HEK293 (cell line): ENCODE results near the gene ZNF541.

ENCODE experiments used
- CTCF ChIA-PET: fragments of 350-600 bp; formaldehyde crosslinking; extraction: SDS; loops from one replicate; lab custom pipeline; 2021; ENCODE audit warnings: antibody characterized with exemption; lab: Yijun Ruan, JAX
- POLR2A ChIA-PET: fragments of 300-600 bp; formaldehyde crosslinking; extraction: SDS; loops from one replicate; lab custom pipeline; 2020; ENCODE audit warnings: antibody characterized with exemption, inconsistent platforms; lab: Yijun Ruan, JAX
- H3K27ac ChIP-seq: fragments of 200-500 bp; sonication (Bioruptor generic); 2 replicates; pipeline ENCODE4 v1.5.1; 2014; ENCODE audit warnings: low read depth, low read length, control low read depth, inconsistent platforms; ENCODE audit errors: extremely low read depth
- H3K36me3 ChIP-seq, 2 experiments: fragments of 200-500 bp in 1 of 2; sonication (Bioruptor generic) in 1 of 2; 1 replicate in 1 of 2; 2 replicates in 1 of 2; pipeline ENCODE4 v1.5.1; 2014 to 2017; ENCODE audit warnings: inconsistent platforms in 2 of 2, low read length in 2 of 2; ENCODE audit not compliant: control insufficient read depth in 2 of 2, insufficient read depth in 1 of 2
- H3K4me1 ChIP-seq: fragments of 200-500 bp; sonication (Bioruptor generic); 2 replicates; pipeline ENCODE4 v1.5.1; 2014; ENCODE audit warnings: mild to moderate bottlenecking, low read length, inconsistent platforms; ENCODE audit not compliant: control insufficient read depth, insufficient read depth
- H3K4me3 ChIP-seq: 2 replicates; pipeline ENCODE4 v1.5.1; 2011; ENCODE audit warnings: low read depth, mild to moderate bottlenecking, control low read depth, low read length, moderate library complexity
- H3K9me3 ChIP-seq: fragments of 200-500 bp; sonication (Bioruptor generic); 2 replicates; pipeline ENCODE4 v1.5.1; 2014; ENCODE audit warnings: low read depth, low read length, inconsistent platforms; ENCODE audit not compliant: control insufficient read depth, insufficient read depth
- BCL11B ChIP-seq: fragments of 450-650 bp; formaldehyde crosslinking; IDR thresholded peaks from 2 replicates; pipeline ENCODE4 v1.5.1; 2016; ENCODE audit warnings: low read depth, missing biosample characterization, missing genetic modification characterization
- KLF1 ChIP-seq: fragments of 450-650 bp; formaldehyde crosslinking; IDR thresholded peaks from 2 replicates; pipeline ENCODE4 v1.5.1; 2016; ENCODE audit warnings: missing biosample characterization, missing genetic modification characterization
- MYNN ChIP-seq: fragments of 450-650 bp; formaldehyde crosslinking; IDR thresholded peaks from 2 replicates; pipeline ENCODE4 v1.5.1; 2016; ENCODE audit warnings: missing biosample characterization, missing genetic modification characterization, borderline replicate concordance
- MZF1 ChIP-seq: fragments of 450-650 bp; formaldehyde crosslinking; IDR thresholded peaks from 2 replicates; pipeline ENCODE4 v1.5.1; 2017; ENCODE audit warnings: missing biosample characterization, missing genetic modification characterization, borderline replicate concordance
- PRDM4 ChIP-seq: fragments of 450-650 bp; formaldehyde crosslinking; IDR thresholded peaks from 2 replicates; pipeline ENCODE4 v1.5.1; 2017; ENCODE audit warnings: missing biosample characterization, missing genetic modification characterization
- SP3 ChIP-seq: fragments of 450-650 bp; formaldehyde crosslinking; IDR thresholded peaks from 2 replicates; pipeline ENCODE4 v1.5.1; 2016; ENCODE audit warnings: missing biosample characterization, missing genetic modification characterization
- WT1 ChIP-seq: fragments of 450-650 bp; formaldehyde crosslinking; IDR thresholded peaks from 2 replicates; pipeline ENCODE4 v1.5.1; 2016; ENCODE audit warnings: missing biosample characterization, missing genetic modification characterization
- ZBTB17 ChIP-seq: fragments of 450-650 bp; formaldehyde crosslinking; IDR thresholded peaks from 2 replicates; pipeline ENCODE4 v1.5.1; 2016; ENCODE audit warnings: missing biosample characterization, missing genetic modification characterization
- ZNF155 ChIP-seq: fragments of 450-650 bp; formaldehyde crosslinking; IDR thresholded peaks from 2 replicates; pipeline ENCODE4 v1.5.1; 2016; ENCODE audit warnings: missing biosample characterization, missing genetic modification characterization
- ZNF239 ChIP-seq: fragments of 450-650 bp; formaldehyde crosslinking; IDR thresholded peaks from 2 replicates; pipeline ENCODE4 v1.5.1; 2016; ENCODE audit warnings: missing biosample characterization, missing genetic modification characterization
- ZNF266 ChIP-seq: fragments of 450-650 bp; formaldehyde crosslinking; IDR thresholded peaks from 2 replicates; pipeline ENCODE4 v1.5.1; 2016; ENCODE audit warnings: missing biosample characterization, missing genetic modification characterization, low read depth
- ZNF341 ChIP-seq: fragments of 450-650 bp; formaldehyde crosslinking; IDR thresholded peaks from 2 replicates; pipeline ENCODE4; 2016; ENCODE audit warnings: low read depth, missing biosample characterization, missing genetic modification characterization
- ZNF366 ChIP-seq: fragments of 450-650 bp; formaldehyde crosslinking; conservative IDR thresholded peaks from 2 replicates; pipeline ENCODE4 v1.5.1; 2016; ENCODE audit warnings: missing biosample characterization, missing genetic modification characterization
- ZNF391 ChIP-seq: fragments of 450-650 bp; formaldehyde crosslinking; IDR thresholded peaks from 2 replicates; pipeline ENCODE4 v1.5.1; 2016; ENCODE audit warnings: low read depth, missing biosample characterization, missing genetic modification characterization, borderline replicate concordance
- ZNF394 ChIP-seq: fragments of 450-650 bp; formaldehyde crosslinking; IDR thresholded peaks from 2 replicates; pipeline ENCODE4 v1.5.1; 2016; ENCODE audit warnings: missing biosample characterization, missing genetic modification characterization, mild to moderate bottlenecking, moderate library complexity, borderline replicate concordance
- ZNF398 ChIP-seq: fragments of 450-650 bp; formaldehyde crosslinking; IDR thresholded peaks from 2 replicates; pipeline ENCODE4 v1.5.1; 2017; ENCODE audit warnings: missing biosample characterization, missing genetic modification characterization
- ZNF513 ChIP-seq: fragments of 450-650 bp; IDR thresholded peaks from 2 replicates; pipeline ENCODE4 v1.5.1; 2018; ENCODE audit warnings: missing biosample characterization, missing genetic modification characterization
- ZNF560 ChIP-seq: fragments of 450-650 bp; formaldehyde crosslinking; IDR thresholded peaks from 2 replicates; pipeline ENCODE4 v1.5.1; 2017; ENCODE audit warnings: missing biosample characterization, missing genetic modification characterization, borderline replicate concordance
- ZNF664 ChIP-seq: fragments of 450-650 bp; formaldehyde crosslinking; IDR thresholded peaks from 2 replicates; pipeline ENCODE4 v1.5.1; 2016; ENCODE audit warnings: missing biosample characterization, missing genetic modification characterization
- ZNF791 ChIP-seq: fragments of 450-650 bp; formaldehyde crosslinking; IDR thresholded peaks from 2 replicates; pipeline ENCODE4 v1.5.1; 2016; ENCODE audit warnings: missing biosample characterization, missing genetic modification characterization
- TF ChIP-seq, protein P1 (sequence below): fragments of 450-650 bp; formaldehyde crosslinking; IDR thresholded peaks from 2 replicates; pipeline ENCODE4 v1.5.1; 2016; ENCODE audit warnings: missing biosample characterization, missing genetic modification characterization
- TF ChIP-seq, protein P2 (sequence below): fragments of 450-650 bp; formaldehyde crosslinking; IDR thresholded peaks from 2 replicates; pipeline ENCODE4 v1.5.1; 2016; ENCODE audit warnings: missing biosample characterization, missing genetic modification characterization, borderline replicate concordance

The ZNF541 gene

GRCh38 chr19:47583161-47583560 lies 10.2 kb upstream of the ZNF541 start (continued):
- TF ChIP-seq ZNF791, result 0 out of 2 replicates have a peak, but pooled peaks have one; percentile 64
- TF ChIP-seq ZNF560 (tag by site-specific recombination), result peak; percentile 65; the same call in 1 of the 2 replicates
- peak; percentile 71 for TF ChIP-seq ZNF664 (tag by site-specific recombination)
- peak; percentile 35; the same call in 1 of the 2 replicates for TF ChIP-seq MZF1
- TF ChIP-seq ZNF266 (tag by site-specific recombination), result peak; percentile 67

DNA sequence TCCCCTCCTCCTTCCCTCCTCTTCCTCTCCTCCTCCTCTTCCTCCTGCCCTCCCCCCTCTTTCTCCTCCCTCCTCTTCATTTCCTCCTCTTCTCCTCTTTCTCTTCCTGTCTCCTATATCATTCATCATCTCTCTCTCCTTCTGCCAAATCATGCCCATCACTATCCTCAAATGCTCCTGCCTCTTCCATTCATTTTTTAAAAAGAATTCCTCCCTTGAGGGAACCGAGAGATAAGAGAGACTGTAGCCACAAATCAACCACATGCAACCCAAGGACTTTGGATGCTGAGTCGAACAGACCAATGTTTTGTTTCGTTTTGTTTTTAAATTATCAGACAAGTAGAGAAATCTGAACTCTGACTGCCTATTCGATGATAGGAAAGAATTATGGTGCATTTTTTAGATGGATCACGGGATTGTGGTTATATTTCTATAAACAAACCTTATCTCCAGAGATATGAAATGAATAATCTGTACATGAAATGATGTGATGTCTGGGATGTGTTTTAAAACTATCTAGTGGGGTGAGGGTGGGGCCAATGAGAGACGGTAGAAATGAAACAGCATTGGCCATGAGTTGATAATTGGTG lies 9.5 kb upstream of the ZNF541 start:
- CTCF ChIA-PET, result interaction anchor here (0.6 kb wide), 1 partner anchor 106 kb away, joined by 3 read pairs; no protein-coding TSS in a partner anchor
- POLR2A ChIA-PET, result no interaction called here

GRCh38 chr19:47581605-47582319 lies 8.8 kb upstream of the ZNF541 start:
- Histone ChIP-seq H3K27ac (no peak overlapping the region), H3K36me3 (no peaks in the 10 kb centered on the region), H3K9me3 (no peaks in the 10 kb centered on the region), H3K4me1 (peaks cover 6% of the 10 kb centered on the region), H3K4me3 (no peak overlapping the region)
- ChIA-PET POLR2A (no interaction called here), CTCF (no interaction called here)
- TF ChIP-seq ZNF366 (tag by site-specific recombination) (peak; percentile 97), KLF1 (no peak), ZNF341 (peak; percentile 75), SP3 (tag by site-specific recombination) (peak; percentile 98), ZNF394 (tag by site-specific recombination) (no peak), WT1 (peak; percentile 37; the same call in 1 of the 2 replicates), PRDM4 (0 out of 2 replicates have a peak, but pooled peaks have one; percentile 15), MYNN (tag by site-specific recombination) (no peak)
- TF ChIP-seq, protein P1, sequence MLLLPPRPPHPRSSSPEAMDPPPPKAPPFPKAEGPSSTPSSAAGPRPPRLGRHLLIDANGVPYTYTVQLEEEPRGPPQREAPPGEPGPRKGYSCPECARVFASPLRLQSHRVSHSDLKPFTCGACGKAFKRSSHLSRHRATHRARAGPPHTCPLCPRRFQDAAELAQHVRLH (tag by site-specific recombination), result no peak

More for the DNA sequence above, 9.5 kb upstream of the ZNF541 start:
- no peak overlapping the region for H3K4me3 ChIP-seq
- TF ChIP-seq, protein P2, sequence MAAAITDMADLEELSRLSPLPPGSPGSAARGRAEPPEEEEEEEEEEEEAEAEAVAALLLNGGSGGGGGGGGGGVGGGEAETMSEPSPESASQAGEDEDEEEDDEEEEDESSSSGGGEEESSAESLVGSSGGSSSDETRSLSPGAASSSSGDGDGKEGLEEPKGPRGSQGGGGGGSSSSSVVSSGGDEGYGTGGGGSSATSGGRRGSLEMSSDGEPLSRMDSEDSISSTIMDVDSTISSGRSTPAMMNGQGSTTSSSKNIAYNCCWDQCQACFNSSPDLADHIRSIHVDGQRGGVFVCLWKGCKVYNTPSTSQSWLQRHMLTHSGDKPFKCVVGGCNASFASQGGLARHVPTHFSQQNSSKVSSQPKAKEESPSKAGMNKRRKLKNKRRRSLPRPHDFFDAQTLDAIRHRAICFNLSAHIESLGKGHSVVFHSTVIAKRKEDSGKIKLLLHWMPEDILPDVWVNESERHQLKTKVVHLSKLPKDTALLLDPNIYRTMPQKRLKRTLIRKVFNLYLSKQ, result no peak
- TF ChIP-seq BCL11B (tag by site-specific recombination) (no peak), ZNF391 (tag by site-specific recombination) (no peak), ZBTB17 (peak; percentile 58; the same call in 1 of the 2 replicates), ZNF239 (tag by site-specific recombination) (no peak), ZNF398 (tag by site-specific recombination) (0 out of 2 replicates have a peak, but pooled peaks have one; percentile 53), ZNF513 (tag by site-specific recombination) (peak; percentile 90), ZNF155 (0 out of 2 replicates have a peak, but pooled peaks have one; percentile 5)
- no peak overlapping the region for H3K27ac ChIP-seq
- H3K36me3 ChIP-seq, result no peaks in the 10 kb centered on the region
- H3K9me3 ChIP-seq, result no peaks in the 10 kb centered on the region
- peaks cover 6% of the 10 kb centered on the region for H3K4me1 ChIP-seq
